Right kidney (tissue), 1 donor: ENCODE data around the gene NPY4R.
"Not testable (repeated sequence)": the region's sequence is repeated elsewhere in the genome, so short reads cannot be mapped to it uniquely, and the experiment has no call there.

Source experiments
- DNase-seq: peaks from one replicate; pipeline ENCODE4 v3.0.0-alpha.2; 2016

NPY4R gene

GRCh38 chr10:46455992-46456391, 9.8 kb downstream of the NPY4R start:
- DNase-seq = not testable (repeated sequence)

GRCh38 chr10:46451365-46451764, 14.4 kb downstream of the NPY4R start:
- not testable (repeated sequence) for DNase-seq

- not testable (repeated sequence) for DNase-seq
These were observed 14.9 kb downstream of the NPY4R start for GRCh38 chr10:46450829-46451228.

- not testable (repeated sequence) for DNase-seq
These were observed 18.3 kb downstream of the NPY4R start for GRCh38 chr10:46447439-46447838.

GRCh38 chr10:46445389-46446122, 20.2 kb downstream of the NPY4R start:
- not testable (repeated sequence) for DNase-seq

GRCh38 chr10:46443422-46443821, 22.3 kb downstream of the NPY4R start:
- not testable (repeated sequence) for DNase-seq

- DNase-seq = not testable (repeated sequence)
These were observed 23.0 kb downstream of the NPY4R start for GRCh38 chr10:46442706-46443275.

GRCh38 chr10:46441837-46442278, 23.9 kb downstream of the NPY4R start:
- not testable (repeated sequence) for DNase-seq

- not testable (repeated sequence) for DNase-seq
These were observed 24.8 kb downstream of the NPY4R start for GRCh38 chr10:46440942-46441341.

GRCh38 chr10:46423550-46423949, 42.2 kb downstream of the NPY4R start:
- DNase-seq = not testable (repeated sequence)

GRCh38 chr10:46419570-46420379, 46.0 kb downstream of the NPY4R start:
- DNase-seq = not testable (repeated sequence)

- not testable (repeated sequence) for DNase-seq
These were observed 47.5 kb downstream of the NPY4R start for GRCh38 chr10:46418283-46418682.

- not testable (repeated sequence) for DNase-seq
These were observed 50.5 kb downstream of the NPY4R start for GRCh38 chr10:46415291-46415690.

- DNase-seq = not testable (repeated sequence)
These were observed 53.1 kb downstream of the NPY4R start for GRCh38 chr10:46412665-46413064.

- not testable (repeated sequence) for DNase-seq
These were observed 54.6 kb downstream of the NPY4R start for GRCh38 chr10:46411123-46411522.
